Neutrophil (primary cell): Measurements from ENCODE around the gene SLC5A1.

Source experiments
- H3K27ac ChIP-seq: fragments of 200-600 bp; sonication (generic); 2 replicates; pipeline ENCODE4 v1.5.1; 2016; ENCODE audit warnings: mild to moderate bottlenecking, moderate library complexity
- H3K27me3 ChIP-seq: fragments of 200-600 bp; sonication (generic); 2 replicates; pipeline ENCODE4 v1.6.0; 2016; ENCODE audit warnings: mild to moderate bottlenecking
- H3K36me3 ChIP-seq: fragments of 200-600 bp; sonication (generic); 2 replicates; pipeline ENCODE4 v1.5.1; 2017
- H3K4me1 ChIP-seq, 2 experiments: fragments of 200-600 bp in 1 of 2; sonication (generic) in 1 of 2; 1 replicate in 1 of 2; 2 replicates in 1 of 2; pipeline versions ENCODE4 v1.5.1 to v1.6.1; 2013 to 2016; ENCODE audit warnings: low read depth in 1 of 2, low read length in 1 of 2, mild to moderate bottlenecking in 1 of 2, moderate library complexity in 1 of 2; ENCODE audit not compliant: control insufficient read depth in 1 of 2, insufficient read depth in 1 of 2
- H3K4me3 ChIP-seq, 2 experiments: fragments of 200-600 bp in 1 of 2; sonication (generic) in 1 of 2; 1 replicate in 1 of 2; 2 replicates in 1 of 2; pipeline ENCODE4 v1.5.1; 2013 to 2016; ENCODE audit warnings: low read depth in 1 of 2, low read length in 1 of 2, mild to moderate bottlenecking in 1 of 2, moderate library complexity in 1 of 2
- H3K9me3 ChIP-seq: fragments of 200-600 bp; sonication (generic); 2 replicates; pipeline ENCODE4 v1.5.1; 2016
- CTCF ChIP-seq: fragments of 200-600 bp; sonication (generic); IDR thresholded peaks from 2 replicates; pipeline ENCODE4 v1.5.1; 2016; ENCODE audit warnings: antibody characterized with exemption

SLC5A1 gene

GRCh38 chr22:32050678-32051515 is 7.8 kb downstream of the SLC5A1 start:
- peaks cover 27% of the 10 kb centered on the region for H3K27me3 ChIP-seq
- no peak overlapping the region for H3K27ac ChIP-seq
- H3K4me3 ChIP-seq, result no peak overlapping the region
- no peaks in the 10 kb centered on the region for H3K9me3 ChIP-seq
- no peak for TF ChIP-seq CTCF
- H3K4me1 ChIP-seq, result no peaks in the 10 kb centered on the region
- no peaks in the 10 kb centered on the region for H3K36me3 ChIP-seq

- H3K9me3 ChIP-seq, result no peaks in the 10 kb centered on the region
- TF ChIP-seq CTCF, result no peak
- H3K27ac ChIP-seq, result no peak overlapping the region
- H3K4me3 ChIP-seq, result no peak overlapping the region
- no peaks in the 10 kb centered on the region for H3K4me1 ChIP-seq
- peaks cover 19% of the 10 kb centered on the region for H3K27me3 ChIP-seq
- H3K36me3 ChIP-seq, result no peaks in the 10 kb centered on the region
Observed at GRCh38 chr22:32052244-32052643, 9.2 kb downstream of the SLC5A1 start.

- Histone ChIP-seq H3K27ac (no peak overlapping the region), H3K4me3 (no peak overlapping the region), H3K4me1 (no peaks in the 10 kb centered on the region), H3K27me3 (peaks cover 19% of the 10 kb centered on the region), H3K36me3 (no peaks in the 10 kb centered on the region), H3K9me3 (no peaks in the 10 kb centered on the region)
- TF ChIP-seq CTCF, result no peak
Observed at GRCh38 chr22:32052936-32053791, 10.1 kb downstream of the SLC5A1 start.

- TF ChIP-seq CTCF, result no peak
- no peaks in the 10 kb centered on the region for H3K36me3 ChIP-seq
- no peaks in the 10 kb centered on the region for H3K4me1 ChIP-seq
- H3K4me3 ChIP-seq, result no peak overlapping the region
- peaks cover 28% of the 10 kb centered on the region for H3K27me3 ChIP-seq
- H3K9me3 ChIP-seq, result no peaks in the 10 kb centered on the region
- H3K27ac ChIP-seq, result no peak overlapping the region
Observed at GRCh38 chr22:32055069-32055468, 12.0 kb downstream of the SLC5A1 start.

- no peak overlapping the region for H3K27ac ChIP-seq
- H3K4me3 ChIP-seq, result no peak overlapping the region
- H3K36me3 ChIP-seq, result no peaks in the 10 kb centered on the region
- no peak for TF ChIP-seq CTCF
- H3K9me3 ChIP-seq, result no peaks in the 10 kb centered on the region
- no peaks in the 10 kb centered on the region for H3K4me1 ChIP-seq
- peaks cover 49% of the 10 kb centered on the region for H3K27me3 ChIP-seq
Observed at GRCh38 chr22:32058656-32059260, 15.7 kb downstream of the SLC5A1 start.
